Liver (tissue), 3 donors: ENCODE results near the gene FMC1.

Experiments used
- EGR1 ChIP-seq, 2 donors: IDR thresholded peaks; 2 replicates each; pipeline ENCODE4 v1.6.1; 2016 to 2018; ENCODE audit warnings: antibody characterized with exemption in 2 of 2, low read depth in 2 of 2
- GABPA ChIP-seq, 2 donors: IDR thresholded peaks in 1 of 2; conservative IDR thresholded peaks in 1 of 2; 2 replicates each; pipeline ENCODE4 v1.6.1; 2016; ENCODE audit warnings: antibody characterized with exemption in 2 of 2, mild to moderate bottlenecking in 1 of 2, moderate library complexity in 1 of 2
- JUND ChIP-seq, 2 donors: IDR thresholded peaks; 2 replicates each; pipeline ENCODE4 v1.6.1; 2016; ENCODE audit warnings: antibody characterized with exemption in 2 of 2
- RAD21 ChIP-seq, 2 donors: IDR thresholded peaks; 2 replicates each; pipeline ENCODE4 v1.6.1; 2016; ENCODE audit warnings: antibody characterized with exemption in 2 of 2, mild to moderate bottlenecking in 2 of 2
- SP1 ChIP-seq: IDR thresholded peaks from 2 replicates; pipeline ENCODE4 v1.6.1; 2018; ENCODE audit warnings: antibody characterized with exemption, mild to moderate bottlenecking
- TF ChIP-seq, protein P1 (sequence below): fragments of 150-350 bp; IDR thresholded peaks from 2 replicates; pipeline ENCODE4 v1.5.1; 2017; ENCODE audit warnings: improper control_type of control experiment, low read depth, low read length; ENCODE audit not compliant: missing input control
- TF ChIP-seq, protein P2 (sequence below): IDR thresholded peaks from 2 replicates; pipeline ENCODE4 v1.6.1; 2016; ENCODE audit warnings: antibody characterized with exemption, mild to moderate bottlenecking
- TF ChIP-seq, protein P3 (sequence below): IDR thresholded peaks from 2 replicates; pipeline ENCODE4 v1.6.1; 2016; ENCODE audit warnings: antibody characterized with exemption
- TF ChIP-seq, protein P4 (sequence below): IDR thresholded peaks from 2 replicates; pipeline ENCODE4 v1.6.1; 2016; ENCODE audit warnings: antibody characterized with exemption
- donor health status: healthy.
- donor health status: healthy.

DNA sequence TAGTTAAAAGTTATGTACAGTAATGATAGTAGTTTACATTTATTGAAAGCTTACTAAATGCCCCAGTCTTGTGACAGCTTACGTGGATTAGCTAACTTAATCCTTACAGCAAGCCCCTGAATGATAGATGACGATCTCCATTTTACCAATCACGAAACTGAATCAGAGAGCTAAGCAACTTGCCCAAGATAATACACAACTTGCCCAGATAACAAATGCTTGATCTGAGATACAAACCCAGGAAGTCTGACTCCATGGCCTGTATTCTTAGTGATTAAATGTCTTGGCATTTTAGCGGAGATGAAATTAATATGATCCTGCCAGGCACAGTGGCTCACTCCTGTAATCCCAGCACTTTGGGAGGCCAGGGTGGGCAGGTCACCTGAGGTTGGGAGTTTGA is 46.9 kb upstream of the FMC1 start:
- TF ChIP-seq, protein P1, sequence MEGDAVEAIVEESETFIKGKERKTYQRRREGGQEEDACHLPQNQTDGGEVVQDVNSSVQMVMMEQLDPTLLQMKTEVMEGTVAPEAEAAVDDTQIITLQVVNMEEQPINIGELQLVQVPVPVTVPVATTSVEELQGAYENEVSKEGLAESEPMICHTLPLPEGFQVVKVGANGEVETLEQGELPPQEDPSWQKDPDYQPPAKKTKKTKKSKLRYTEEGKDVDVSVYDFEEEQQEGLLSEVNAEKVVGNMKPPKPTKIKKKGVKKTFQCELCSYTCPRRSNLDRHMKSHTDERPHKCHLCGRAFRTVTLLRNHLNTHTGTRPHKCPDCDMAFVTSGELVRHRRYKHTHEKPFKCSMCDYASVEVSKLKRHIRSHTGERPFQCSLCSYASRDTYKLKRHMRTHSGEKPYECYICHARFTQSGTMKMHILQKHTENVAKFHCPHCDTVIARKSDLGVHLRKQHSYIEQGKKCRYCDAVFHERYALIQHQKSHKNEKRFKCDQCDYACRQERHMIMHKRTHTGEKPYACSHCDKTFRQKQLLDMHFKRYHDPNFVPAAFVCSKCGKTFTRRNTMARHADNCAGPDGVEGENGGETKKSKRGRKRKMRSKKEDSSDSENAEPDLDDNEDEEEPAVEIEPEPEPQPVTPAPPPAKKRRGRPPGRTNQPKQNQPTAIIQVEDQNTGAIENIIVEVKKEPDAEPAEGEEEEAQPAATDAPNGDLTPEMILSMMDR = no peak
- TF ChIP-seq SP1 = no peak
- TF ChIP-seq EGR1 (IDR thresholded peaks at IDR 0.05; ENCODE audit: low read depth in 2 of 2) = no peak
- no peak for TF ChIP-seq GABPA (IDR thresholded peaks at IDR 0.05 in 1 of 2, conservative IDR thresholded peaks at IDR 0.05 in 1 of 2)
- no peak for TF ChIP-seq RAD21 (IDR thresholded peaks at IDR 0.05)
- TF ChIP-seq, protein P2, sequence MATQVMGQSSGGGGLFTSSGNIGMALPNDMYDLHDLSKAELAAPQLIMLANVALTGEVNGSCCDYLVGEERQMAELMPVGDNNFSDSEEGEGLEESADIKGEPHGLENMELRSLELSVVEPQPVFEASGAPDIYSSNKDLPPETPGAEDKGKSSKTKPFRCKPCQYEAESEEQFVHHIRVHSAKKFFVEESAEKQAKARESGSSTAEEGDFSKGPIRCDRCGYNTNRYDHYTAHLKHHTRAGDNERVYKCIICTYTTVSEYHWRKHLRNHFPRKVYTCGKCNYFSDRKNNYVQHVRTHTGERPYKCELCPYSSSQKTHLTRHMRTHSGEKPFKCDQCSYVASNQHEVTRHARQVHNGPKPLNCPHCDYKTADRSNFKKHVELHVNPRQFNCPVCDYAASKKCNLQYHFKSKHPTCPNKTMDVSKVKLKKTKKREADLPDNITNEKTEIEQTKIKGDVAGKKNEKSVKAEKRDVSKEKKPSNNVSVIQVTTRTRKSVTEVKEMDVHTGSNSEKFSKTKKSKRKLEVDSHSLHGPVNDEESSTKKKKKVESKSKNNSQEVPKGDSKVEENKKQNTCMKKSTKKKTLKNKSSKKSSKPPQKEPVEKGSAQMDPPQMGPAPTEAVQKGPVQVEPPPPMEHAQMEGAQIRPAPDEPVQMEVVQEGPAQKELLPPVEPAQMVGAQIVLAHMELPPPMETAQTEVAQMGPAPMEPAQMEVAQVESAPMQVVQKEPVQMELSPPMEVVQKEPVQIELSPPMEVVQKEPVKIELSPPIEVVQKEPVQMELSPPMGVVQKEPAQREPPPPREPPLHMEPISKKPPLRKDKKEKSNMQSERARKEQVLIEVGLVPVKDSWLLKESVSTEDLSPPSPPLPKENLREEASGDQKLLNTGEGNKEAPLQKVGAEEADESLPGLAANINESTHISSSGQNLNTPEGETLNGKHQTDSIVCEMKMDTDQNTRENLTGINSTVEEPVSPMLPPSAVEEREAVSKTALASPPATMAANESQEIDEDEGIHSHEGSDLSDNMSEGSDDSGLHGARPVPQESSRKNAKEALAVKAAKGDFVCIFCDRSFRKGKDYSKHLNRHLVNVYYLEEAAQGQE = no peak
- TF ChIP-seq JUND (IDR thresholded peaks at IDR 0.05) = no peak
- TF ChIP-seq, protein P3, sequence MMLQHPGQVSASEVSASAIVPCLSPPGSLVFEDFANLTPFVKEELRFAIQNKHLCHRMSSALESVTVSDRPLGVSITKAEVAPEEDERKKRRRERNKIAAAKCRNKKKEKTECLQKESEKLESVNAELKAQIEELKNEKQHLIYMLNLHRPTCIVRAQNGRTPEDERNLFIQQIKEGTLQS = no peak
- TF ChIP-seq, protein P4, sequence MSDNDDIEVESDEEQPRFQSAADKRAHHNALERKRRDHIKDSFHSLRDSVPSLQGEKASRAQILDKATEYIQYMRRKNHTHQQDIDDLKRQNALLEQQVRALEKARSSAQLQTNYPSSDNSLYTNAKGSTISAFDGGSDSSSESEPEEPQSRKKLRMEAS = no peak
